GM23338 (cell line): ENCODE results near the gene VDR. TPM values are rescaled to one million over a fixed set of nuclear protein-coding genes. Genes with fewer than 3 reads are reported as not detected.

Experiments used
- ATAC-seq: fragments of 200-7000 bp; cut with Tn5 transposase; 3 replicates; pipeline ENCODE4 v1.9.1; 2020
- DNase-seq: peaks from one replicate; pipeline ENCODE4 v3.0.0-alpha.2; 2015; ENCODE audit warnings: low spot score
- H2AFZ ChIP-seq: fragments of 200-600 bp; sonication (generic); 2 replicates; pipeline ENCODE4 v1.8.0; 2016; ENCODE audit warnings: antibody characterized with exemption, mild to moderate bottlenecking, moderate library complexity
- H3F3A ChIP-seq: fragments of 200-600 bp; sonication (generic); replicated peaks from 2 replicates; pipeline ENCODE4 v1.8.0; 2017; ENCODE audit warnings: antibody characterized with exemption, mixed run types, low read depth
- H3K27ac ChIP-seq: fragments of 200-600 bp; sonication (generic); 2 replicates; pipeline ENCODE4 v1.6.1; 2016; ENCODE audit warnings: low read depth
- H3K27me3 ChIP-seq: fragments of 200-600 bp; sonication (generic); 2 replicates; pipeline ENCODE4 v1.8.0; 2016; ENCODE audit warnings: mild to moderate bottlenecking, mixed run types, moderate library complexity; ENCODE audit not compliant: insufficient read depth
- H3K36me3 ChIP-seq: fragments of 200-600 bp; sonication (generic); 2 replicates; pipeline ENCODE4 v1.8.0; 2016; ENCODE audit warnings: mild to moderate bottlenecking; ENCODE audit not compliant: insufficient read depth
- H3K4me1 ChIP-seq: fragments of 200-600 bp; sonication (generic); 2 replicates; pipeline ENCODE4 v1.8.0; 2016; ENCODE audit warnings: mild to moderate bottlenecking, moderate library complexity; ENCODE audit not compliant: insufficient read depth
- H3K4me2 ChIP-seq: fragments of 200-600 bp; sonication (generic); 2 replicates; pipeline ENCODE4 v1.7.1; 2017; ENCODE audit warnings: mixed run types
- H3K4me3 ChIP-seq: fragments of 200-600 bp; sonication (generic); 2 replicates; pipeline ENCODE4 v1.6.1; 2016; ENCODE audit warnings: mixed run types
- H3K79me2 ChIP-seq: fragments of 200-600 bp; sonication (generic); replicated peaks from 2 replicates; pipeline ENCODE4 v1.8.0; 2017; ENCODE audit warnings: mild to moderate bottlenecking; ENCODE audit not compliant: insufficient read depth
- H3K9me2 ChIP-seq: fragments of 200-600 bp; sonication (generic); 2 replicates; pipeline ENCODE4 v1.8.0; 2017; ENCODE audit not compliant: insufficient read depth
- H4K20me1 ChIP-seq: fragments of 200-600 bp; sonication (generic); replicated peaks from 2 replicates; pipeline ENCODE4 v1.8.0; 2017; ENCODE audit warnings: mild to moderate bottlenecking; ENCODE audit not compliant: insufficient read depth
- H3K27ac Mint-ChIP-seq: 2 replicates; pipeline ENCODE4 v1.8.0; 2020; ENCODE audit warnings: inconsistent platforms, mild to moderate bottlenecking, moderate library complexity, mixed read lengths
- H3K27me3 Mint-ChIP-seq: 3 replicates; pipeline ENCODE4 v1.8.0; 2022; ENCODE audit warnings: low read depth, mild to moderate bottlenecking, moderate library complexity, mixed read lengths, inconsistent platforms; ENCODE audit not compliant: insufficient read depth, poor library complexity
- H3K36me3 Mint-ChIP-seq: 3 replicates; pipeline ENCODE4 v1.8.0; 2021; ENCODE audit warnings: low read depth, mild to moderate bottlenecking, inconsistent platforms, moderate library complexity, mixed read lengths
- H3K4me1 Mint-ChIP-seq: 3 replicates; pipeline ENCODE4 v1.8.0; 2020; ENCODE audit warnings: mild to moderate bottlenecking, inconsistent platforms, mixed read lengths
- H3K4me3 Mint-ChIP-seq: 3 replicates; pipeline ENCODE4 v1.8.0; 2021; ENCODE audit warnings: moderate library complexity, mild to moderate bottlenecking, inconsistent platforms, mixed read lengths
- H3K9me3 Mint-ChIP-seq: 3 replicates; pipeline ENCODE4 v1.8.0; 2020; ENCODE audit warnings: moderate library complexity, mild to moderate bottlenecking, inconsistent platforms, mixed read lengths
- CREB1 ChIP-seq: fragments of 250-450 bp; sonication (Bioruptor Pico); IDR thresholded peaks from 2 replicates; pipeline ENCODE4 v1.5.0; 2020; ENCODE audit warnings: low read depth, mild to moderate bottlenecking, moderate library complexity
- CTCF ChIP-seq, 2 experiments: fragments of 200-600 bp in 1 of 2; sonication (generic) in 1 of 2; conservative IDR thresholded peaks; 2 replicates each; pipeline versions ENCODE4 v1.5.1 to v1.6.1; 2016 to 2017; ENCODE audit warnings: antibody characterized with exemption in 2 of 2, low read depth in 2 of 2, mild to moderate bottlenecking in 2 of 2, moderate library complexity in 1 of 2
- ETS1 ChIP-seq: IDR thresholded peaks from 2 replicates; pipeline ENCODE4 v1.6.1; 2016; ENCODE audit warnings: antibody characterized with exemption
- EZH2 ChIP-seq: fragments of 200-600 bp; sonication (generic); IDR thresholded peaks from one replicate; pipeline ENCODE4 v1.8.0; 2017; ENCODE audit warnings: antibody characterized with exemption, mild to moderate bottlenecking, low read depth; ENCODE audit not compliant: unreplicated experiment
- JUNB ChIP-seq: IDR thresholded peaks from one replicate; pipeline ENCODE4 v1.6.1; 2016; ENCODE audit warnings: antibody characterized with exemption; ENCODE audit not compliant: unreplicated experiment
- ZNF331 ChIP-seq: fragments of 250-450 bp; sonication (Bioruptor Pico); IDR thresholded peaks from 2 replicates; pipeline ENCODE4 v1.5.0; 2020; ENCODE audit warnings: low read depth, mild to moderate bottlenecking, moderate library complexity
- ZNF462 ChIP-seq: fragments of 250-450 bp; sonication (Bioruptor Pico); IDR thresholded peaks from 2 replicates; pipeline ENCODE4 v1.5.0; 2020; ENCODE audit warnings: mild to moderate bottlenecking, moderate library complexity
- polyA plus RNA-seq: library from polyadenylated mRNA; unstranded; fragments of >200 nt; fragmentation: Nextera tagmentation; extraction: Ambion mirVana; gene quantifications from 2 replicates; pipeline ENCODE4 v1.2.1, GENCODE V29; 2016
- total RNA-seq: library from RNA; depleted of rRNA; stranded (reverse); fragments of >200 nt; shearing (Covaris generic); gene quantifications from 2 replicates; pipeline ENCODE4 v1.2.3, GENCODE V29; 2014

Gene VDR
- total and polyA plus RNA-seq, 2 experiments from 2014 or later = 0.37 to 1.4 TPM

- Mint-ChIP-seq H3K27me3 (peaks cover 20% of the 10 kb centered on the region), H3K27ac (no peak overlapping the region), H3K9me3 (no peaks in the 10 kb centered on the region), H3K4me1 (peaks cover 52% of the 10 kb centered on the region), H3K4me3 (no peak overlapping the region), H3K36me3 (no peaks in the 10 kb centered on the region)
- Histone ChIP-seq H4K20me1 (no peaks in the 10 kb centered on the region), H3K79me2 (no peaks in the 10 kb centered on the region), H2AFZ (no peak overlapping the region), H3K4me1 (peaks cover 13% of the 10 kb centered on the region; the same call in 1 of the 2 replicates), H3K9me2 (no peaks in the 10 kb centered on the region), H3F3A (no peaks in the 10 kb centered on the region), H3K36me3 (no peaks in the 10 kb centered on the region), H3K27ac (no peak overlapping the region), H3K27me3 (no peaks in the 10 kb centered on the region), H3K4me3 (no peak overlapping the region), H3K4me2 (no peak overlapping the region)
- DNase-seq = no peak
- ATAC-seq = no peak
- TF ChIP-seq CTCF (conservative IDR thresholded peaks at IDR 0.05; ENCODE audit: low read depth in 2 of 2) (no peak), CREB1 (no peak), ZNF462 (no peak), ZNF331 (CRISPR knock-in tag) (no peak), ETS1 (no peak), JUNB (no peak), EZH2 (no peak)
Observed at GRCh38 chr12:47839214-47839876, 65.4 kb downstream of the VDR start.
